ENCODE data around the gene TPP2. TPM values are rescaled to one million over a fixed set of nuclear protein-coding genes. Genes with fewer than 3 reads are reported as not detected.

Gene TPP2
- polyA plus RNA-seq, 1 donor from 2014 or later: 45.4 TPM

DNA sequence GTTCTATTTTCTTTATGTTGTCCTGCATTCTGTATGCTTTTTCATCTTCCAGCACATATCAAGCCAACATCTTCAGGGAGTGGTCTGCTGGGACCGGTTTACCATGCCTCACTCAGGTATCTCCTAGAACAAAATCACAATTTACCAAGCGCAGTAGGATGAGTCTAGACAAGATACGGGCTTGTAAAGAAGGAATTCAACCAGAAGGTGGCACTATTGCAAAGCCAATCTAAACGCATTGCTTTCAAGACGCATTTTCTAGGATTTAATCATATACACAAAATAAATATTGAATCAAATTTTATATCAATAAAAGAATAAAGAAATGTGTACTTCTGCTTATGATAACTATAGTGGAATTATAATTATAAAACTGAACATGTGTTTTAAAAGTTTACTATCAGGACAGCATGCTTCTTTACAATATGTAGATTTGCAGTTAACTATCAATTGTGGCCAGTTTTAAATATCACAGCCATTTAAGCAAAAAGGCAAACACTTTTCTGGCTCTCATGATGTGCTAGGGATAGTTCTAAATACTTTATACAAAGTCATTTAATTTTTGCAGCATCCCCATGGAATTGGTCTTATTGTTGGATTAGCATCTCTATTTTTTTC lies 16.1 kb upstream of the TPP2 start:
- Histone ChIP-seq H3K4me3 (ENCODE audit: low read length) (no peak overlapping the region), H3K9me2 (ENCODE audit: insufficient read depth, low read length) (no peaks in the 10 kb centered on the region), H2AFZ (ENCODE audit: low read depth, low read length) (no peak overlapping the region), H3K36me3 (ENCODE audit: insufficient read depth, low read length) (no peaks in the 10 kb centered on the region), H3K9me3 (ENCODE audit: low read length) (no peaks in the 10 kb centered on the region), H3K9ac (ENCODE audit: low read length) (no peak overlapping the region), H3K27ac (ENCODE audit: low read length) (no peak overlapping the region), H4K20me1 (ENCODE audit: insufficient read depth) (no peaks in the 10 kb centered on the region), H3K27me3 (ENCODE audit: insufficient read depth, low read depth, low read length) (no peaks in the 10 kb centered on the region), H3F3A (ENCODE audit: insufficient read depth, low read length, poor library complexity, severe bottlenecking) (no peaks in the 10 kb centered on the region), H3K4me2 (ENCODE audit: low read length) (no peak overlapping the region), H3K79me2 (replicated peaks; ENCODE audit: insufficient read depth, low read length) (no peaks in the 10 kb centered on the region)
- TF ChIP-seq POLR2AphosphoS5 (IDR thresholded peaks at IDR 0.05): no peak
- peak; percentile 90 for TF ChIP-seq SMC3 (conservative IDR thresholded peaks at IDR 0.05; ENCODE audit: poor library complexity)
- TF ChIP-seq EP300 (conservative IDR thresholded peaks at IDR 0.05; ENCODE audit: poor library complexity, severe bottlenecking): no peak
- TF ChIP-seq RAD21 (conservative IDR thresholded peaks at IDR 0.05): peak; percentile 90
- TF ChIP-seq, protein P1, sequence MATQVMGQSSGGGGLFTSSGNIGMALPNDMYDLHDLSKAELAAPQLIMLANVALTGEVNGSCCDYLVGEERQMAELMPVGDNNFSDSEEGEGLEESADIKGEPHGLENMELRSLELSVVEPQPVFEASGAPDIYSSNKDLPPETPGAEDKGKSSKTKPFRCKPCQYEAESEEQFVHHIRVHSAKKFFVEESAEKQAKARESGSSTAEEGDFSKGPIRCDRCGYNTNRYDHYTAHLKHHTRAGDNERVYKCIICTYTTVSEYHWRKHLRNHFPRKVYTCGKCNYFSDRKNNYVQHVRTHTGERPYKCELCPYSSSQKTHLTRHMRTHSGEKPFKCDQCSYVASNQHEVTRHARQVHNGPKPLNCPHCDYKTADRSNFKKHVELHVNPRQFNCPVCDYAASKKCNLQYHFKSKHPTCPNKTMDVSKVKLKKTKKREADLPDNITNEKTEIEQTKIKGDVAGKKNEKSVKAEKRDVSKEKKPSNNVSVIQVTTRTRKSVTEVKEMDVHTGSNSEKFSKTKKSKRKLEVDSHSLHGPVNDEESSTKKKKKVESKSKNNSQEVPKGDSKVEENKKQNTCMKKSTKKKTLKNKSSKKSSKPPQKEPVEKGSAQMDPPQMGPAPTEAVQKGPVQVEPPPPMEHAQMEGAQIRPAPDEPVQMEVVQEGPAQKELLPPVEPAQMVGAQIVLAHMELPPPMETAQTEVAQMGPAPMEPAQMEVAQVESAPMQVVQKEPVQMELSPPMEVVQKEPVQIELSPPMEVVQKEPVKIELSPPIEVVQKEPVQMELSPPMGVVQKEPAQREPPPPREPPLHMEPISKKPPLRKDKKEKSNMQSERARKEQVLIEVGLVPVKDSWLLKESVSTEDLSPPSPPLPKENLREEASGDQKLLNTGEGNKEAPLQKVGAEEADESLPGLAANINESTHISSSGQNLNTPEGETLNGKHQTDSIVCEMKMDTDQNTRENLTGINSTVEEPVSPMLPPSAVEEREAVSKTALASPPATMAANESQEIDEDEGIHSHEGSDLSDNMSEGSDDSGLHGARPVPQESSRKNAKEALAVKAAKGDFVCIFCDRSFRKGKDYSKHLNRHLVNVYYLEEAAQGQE (IDR thresholded peaks at IDR 0.05; ENCODE audit: borderline replicate concordance): no peak
- TF ChIP-seq, protein P2, sequence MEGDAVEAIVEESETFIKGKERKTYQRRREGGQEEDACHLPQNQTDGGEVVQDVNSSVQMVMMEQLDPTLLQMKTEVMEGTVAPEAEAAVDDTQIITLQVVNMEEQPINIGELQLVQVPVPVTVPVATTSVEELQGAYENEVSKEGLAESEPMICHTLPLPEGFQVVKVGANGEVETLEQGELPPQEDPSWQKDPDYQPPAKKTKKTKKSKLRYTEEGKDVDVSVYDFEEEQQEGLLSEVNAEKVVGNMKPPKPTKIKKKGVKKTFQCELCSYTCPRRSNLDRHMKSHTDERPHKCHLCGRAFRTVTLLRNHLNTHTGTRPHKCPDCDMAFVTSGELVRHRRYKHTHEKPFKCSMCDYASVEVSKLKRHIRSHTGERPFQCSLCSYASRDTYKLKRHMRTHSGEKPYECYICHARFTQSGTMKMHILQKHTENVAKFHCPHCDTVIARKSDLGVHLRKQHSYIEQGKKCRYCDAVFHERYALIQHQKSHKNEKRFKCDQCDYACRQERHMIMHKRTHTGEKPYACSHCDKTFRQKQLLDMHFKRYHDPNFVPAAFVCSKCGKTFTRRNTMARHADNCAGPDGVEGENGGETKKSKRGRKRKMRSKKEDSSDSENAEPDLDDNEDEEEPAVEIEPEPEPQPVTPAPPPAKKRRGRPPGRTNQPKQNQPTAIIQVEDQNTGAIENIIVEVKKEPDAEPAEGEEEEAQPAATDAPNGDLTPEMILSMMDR (IDR thresholded peaks at IDR 0.05; ENCODE audit: poor library complexity, severe bottlenecking): peak; percentile 88

DNA sequence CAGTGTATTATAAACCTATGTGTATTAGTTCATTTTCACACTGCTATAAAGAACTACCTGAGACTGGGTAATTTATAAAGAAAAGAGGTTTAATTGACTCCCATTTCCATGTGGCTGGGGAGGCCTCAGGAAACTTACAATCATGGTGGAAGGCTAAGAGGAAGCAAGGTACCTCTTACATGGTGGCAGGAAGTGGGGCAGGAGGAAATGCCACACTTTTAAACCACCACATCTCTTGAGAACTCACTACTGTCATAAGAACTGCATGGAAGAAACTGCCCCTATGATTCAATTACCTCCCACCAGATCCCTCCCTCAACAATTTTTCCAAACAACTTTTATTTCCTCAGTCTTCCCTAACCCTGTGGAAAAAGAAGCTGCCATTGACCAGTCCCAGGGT lies 14.5 kb upstream of the TPP2 start:
- Histone ChIP-seq H3K27ac (ENCODE audit: low read length) (no peak overlapping the region), H3K9me3 (ENCODE audit: low read length) (no peaks in the 10 kb centered on the region), H3K27me3 (ENCODE audit: insufficient read depth, low read depth, low read length) (no peaks in the 10 kb centered on the region), H3K79me2 (replicated peaks; ENCODE audit: insufficient read depth, low read length) (no peaks in the 10 kb centered on the region), H3K9ac (ENCODE audit: low read length) (no peak overlapping the region), H3K4me3 (ENCODE audit: low read length) (no peak overlapping the region), H4K20me1 (ENCODE audit: insufficient read depth) (no peaks in the 10 kb centered on the region), H2AFZ (ENCODE audit: low read depth, low read length) (no peak overlapping the region), H3K9me2 (ENCODE audit: insufficient read depth, low read length) (no peaks in the 10 kb centered on the region), H3F3A (ENCODE audit: insufficient read depth, low read length, poor library complexity, severe bottlenecking) (no peaks in the 10 kb centered on the region), H3K36me3 (ENCODE audit: insufficient read depth, low read length) (no peaks in the 10 kb centered on the region), H3K4me2 (ENCODE audit: low read length) (no peak overlapping the region)
- TF ChIP-seq EZH2 (IDR thresholded peaks at IDR 0.05; ENCODE audit: borderline replicate concordance, insufficient read depth, low read length, poor library complexity, severe bottlenecking) (no peak), SMC3 (conservative IDR thresholded peaks at IDR 0.05; ENCODE audit: poor library complexity) (no peak), EP300 (conservative IDR thresholded peaks at IDR 0.05; ENCODE audit: poor library complexity, severe bottlenecking) (no peak), TAF1 (IDR thresholded peaks at IDR 0.05; ENCODE audit: low read depth) (no peak), RAD21 (conservative IDR thresholded peaks at IDR 0.05) (no peak), MXI1 (conservative IDR thresholded peaks at IDR 0.05; ENCODE audit: poor library complexity, severe bottlenecking) (no peak), POLR2AphosphoS5 (IDR thresholded peaks at IDR 0.05) (no peak)
- TF ChIP-seq, protein P2 (IDR thresholded peaks at IDR 0.05; ENCODE audit: poor library complexity, severe bottlenecking): no peak
- TF ChIP-seq, protein P1 (IDR thresholded peaks at IDR 0.05; ENCODE audit: borderline replicate concordance): no peak

All from neural cell (in vitro differentiated cells).